Left ventricle myocardium inferior (tissue), 1 donor: ENCODE measurements around the gene PACS1. TPM values are rescaled to one million over a fixed set of nuclear protein-coding genes. Genes with fewer than 3 reads are reported as not detected.

Experiments
- DNase-seq: peaks from one replicate; pipeline ENCODE4 v3.0.0-alpha.2; 2020
- H3K27ac ChIP-seq: fragments of 200-600 bp; replicated peaks from 2 replicates; pipeline ENCODE4 v1.8.0; 2021
- H3K27me3 ChIP-seq: fragments of 200-600 bp; 2 replicates; pipeline ENCODE4 v1.8.0; 2021; ENCODE audit warnings: low read depth
- H3K36me3 ChIP-seq: fragments of 200-600 bp; 2 replicates; pipeline ENCODE4 v1.8.0; 2021
- H3K4me1 ChIP-seq: fragments of 200-600 bp; 2 replicates; pipeline ENCODE4 v1.8.0; 2021
- H3K4me3 ChIP-seq: fragments of 200-600 bp; 2 replicates; pipeline ENCODE4 v1.8.0; 2021; ENCODE audit warnings: mild to moderate bottlenecking, moderate library complexity
- H3K9me3 ChIP-seq: fragments of 200-600 bp; replicated peaks from 2 replicates; pipeline ENCODE4 v1.8.0; 2021
- CTCF ChIP-seq: fragments of 200-600 bp; IDR thresholded peaks from 2 replicates; pipeline ENCODE4 v1.8.0; 2021; ENCODE audit warnings: antibody characterized with exemption, mild to moderate bottlenecking, borderline replicate concordance
- intact Hi-C: fragments of 100-400 bp; cut with micrococcal nuclease; formaldehyde crosslinking; loops from one replicate; pipeline ENCODE4 v1.11.0; 2022
- total RNA-seq: library from RNA; stranded (reverse); fragmentation: NEBNext Ultra II Directional; extraction: Animal tissue kit (Norgen Biotek cat#: 25700); gene quantifications from one replicate; pipeline ENCODE4 v1.2.1, GENCODE V29; 2021
- donor health status: DM: no; HTN: yes; CAD: no; lungs with severe emphysema.

PACS1 gene
- total RNA-seq, 1 donor from 2014 or later, result 54.9 TPM

GRCh38 chr11:66159324-66159984 lies 89.4 kb downstream of the PACS1 start:
- H3K27ac ChIP-seq, result no peak overlapping the region
- no peak for DNase-seq
- no peaks in the 10 kb centered on the region for H3K36me3 ChIP-seq
- no peaks in the 10 kb centered on the region for H3K9me3 ChIP-seq
- peaks cover 19% of the 10 kb centered on the region for H3K4me1 ChIP-seq
- intact Hi-C loops, result no loop called here
- TF ChIP-seq CTCF, result no peak
- H3K4me3 ChIP-seq, result no peak overlapping the region
- no peaks in the 10 kb centered on the region for H3K27me3 ChIP-seq

- Histone ChIP-seq H3K27ac (no peak overlapping the region), H3K27me3 (no peaks in the 10 kb centered on the region), H3K4me3 (no peak overlapping the region), H3K9me3 (no peaks in the 10 kb centered on the region), H3K36me3 (no peaks in the 10 kb centered on the region), H3K4me1 (peaks cover 19% of the 10 kb centered on the region)
- TF ChIP-seq CTCF, result no peak
- intact Hi-C loops, result no loop called here
- no peak for DNase-seq
Measured at GRCh38 chr11:66160709-66161108, 90.6 kb downstream of the PACS1 start.

GRCh38 chr11:66168289-66168688 lies 98.2 kb downstream of the PACS1 start:
- Histone ChIP-seq H3K27ac (no peak overlapping the region), H3K36me3 (no peaks in the 10 kb centered on the region), H3K9me3 (no peaks in the 10 kb centered on the region), H3K4me3 (no peak overlapping the region), H3K4me1 (no peaks in the 10 kb centered on the region), H3K27me3 (no peaks in the 10 kb centered on the region)
- no peak for DNase-seq
- intact Hi-C loops, result no loop called here
- no peak for TF ChIP-seq CTCF

GRCh38 chr11:66172146-66172545 lies 102.1 kb downstream of the PACS1 start:
- no peaks in the 10 kb centered on the region for H3K4me1 ChIP-seq
- H3K27me3 ChIP-seq, result no peaks in the 10 kb centered on the region
- TF ChIP-seq CTCF, result no peak
- DNase-seq, result no peak
- H3K4me3 ChIP-seq, result no peak overlapping the region
- no peaks in the 10 kb centered on the region for H3K36me3 ChIP-seq
- H3K9me3 ChIP-seq, result no peaks in the 10 kb centered on the region
- intact Hi-C loops, result no loop called here
- H3K27ac ChIP-seq, result no peak overlapping the region

GRCh38 chr11:66176650-66177049 lies 106.6 kb downstream of the PACS1 start:
- intact Hi-C loops, result no loop called here
- no peaks in the 10 kb centered on the region for H3K4me1 ChIP-seq

More at GRCh38 chr11:66176650-66177049, 106.6 kb downstream of the PACS1 start:
- Histone ChIP-seq H3K27me3 (no peaks in the 10 kb centered on the region), H3K27ac (no peak overlapping the region), H3K36me3 (no peaks in the 10 kb centered on the region), H3K9me3 (no peaks in the 10 kb centered on the region), H3K4me3 (no peak overlapping the region)
- TF ChIP-seq CTCF, result no peak
- no peak for DNase-seq
